HCT116 (cell line): ENCODE results near the gene ADAT3. TPM values are rescaled to one million over a fixed set of nuclear protein-coding genes. Genes with fewer than 3 reads are reported as not detected.

Source experiments
- ATAC-seq: fragments of 200-7000 bp; cut with Tn5 transposase; 2 replicates; pipeline ENCODE4 v1.9.1; 2020; ENCODE audit warnings: mild to moderate bottlenecking, moderate library complexity
- BruUV-seq: library from RNA; stranded (reverse); fragments of 400-500 nt; replicated peaks from 2 replicates; lab custom pipeline; 2021; lab: Mats Ljungman, UMichigan
- CTCF ChIA-PET: fragments of 300-600 bp; sonication (Branson Sonifier 250); formaldehyde crosslinking; loops from one replicate; lab custom pipeline; 2021; ENCODE audit warnings: antibody characterized with exemption; lab: Charles Lee
- POLR2A ChIA-PET: fragments of 300-600, 350-600 bp; sonication (Branson Sonifier 250); formaldehyde crosslinking; loops from one replicate; lab custom pipeline; 2021; ENCODE audit warnings: antibody characterized with exemption; lab: Charles Lee
- RAD21 ChIA-PET, 2 experiments: fragments of 300-600 bp; sonication (Branson Sonifier 250); formaldehyde crosslinking; loops; one replicate each; lab custom pipeline; 2023; ENCODE audit warnings: low total read pairs in 2 of 2; ENCODE audit not compliant: uncharacterized antibody in 2 of 2, unreplicated experiment in 2 of 2, low non-redundant PET in 1 of 2; lab: Charles Lee
- DNase-seq: peaks from one replicate; pipeline ENCODE4 v3.0.0-alpha.2; 2010; ENCODE audit warnings: low read depth, low spot score
- H2AFZ ChIP-seq: fragments of 200-600 bp; shearing (Covaris generic), sonication (generic); 2 replicates; pipeline ENCODE4 v1.6.1; 2017; ENCODE audit warnings: low read depth, mixed run types, mixed read lengths, antibody characterized with exemption, low read length; ENCODE audit not compliant: poor library complexity, severe bottlenecking
- H3K27ac ChIP-seq: 2 replicates; pipeline ENCODE4 v1.5.1; 2012; ENCODE audit warnings: low read depth, low read length
- H3K27me3 ChIP-seq: fragments of 200-600 bp; sonication (generic); 2 replicates; pipeline ENCODE4 v1.6.1; 2016; ENCODE audit warnings: mixed run types, low read length, mixed read lengths; ENCODE audit not compliant: insufficient read depth
- H3K36me3 ChIP-seq, 2 experiments: fragments of 200-500 bp in 1 of 2; fragments of 200-600 bp in 1 of 2; sonication (Bioruptor generic) in 1 of 2; sonication (generic) in 1 of 2; 2 replicates each; pipeline versions ENCODE4 v1.5.1 to v1.6.1; 2014 to 2016; ENCODE audit warnings: low read length in 2 of 2, inconsistent platforms in 1 of 2, mixed read lengths in 1 of 2, mixed run types in 1 of 2; ENCODE audit not compliant: insufficient read depth in 2 of 2, control insufficient read depth in 1 of 2
- H3K4me1 ChIP-seq, 2 experiments: fragments of 200-600 bp in 1 of 2; sonication (generic) in 1 of 2; 2 replicates each; pipeline versions ENCODE4 v1.5.1 to v1.6.1; 2012 to 2017; ENCODE audit warnings: low read length in 2 of 2, inconsistent platforms in 1 of 2, mild to moderate bottlenecking in 1 of 2, mixed read lengths in 1 of 2, mixed run types in 1 of 2, moderate library complexity in 1 of 2; ENCODE audit not compliant: insufficient read depth in 2 of 2, control insufficient read depth in 1 of 2
- H3K4me2 ChIP-seq: fragments of 200-600 bp; sonication (generic); 2 replicates; pipeline ENCODE4 v1.6.1; 2017; ENCODE audit warnings: mixed run types, low read length, mixed read lengths
- H3K4me3 ChIP-seq, 2 experiments: fragments of 200-600 bp in 1 of 2; sonication (generic) in 1 of 2; replicated peaks in 1 of 2; 2 replicates each; pipeline ENCODE4 v1.5.1; 2011 to 2016; ENCODE audit warnings: low read length in 2 of 2, control low read depth in 1 of 2, low read depth in 1 of 2, mild to moderate bottlenecking in 1 of 2, mixed read lengths in 1 of 2, mixed run types in 1 of 2
- H3K79me2 ChIP-seq: fragments of 200-600 bp; sonication (generic); 2 replicates; pipeline ENCODE4 v1.6.1; 2017; ENCODE audit warnings: mild to moderate bottlenecking, mixed run types, low read length, moderate library complexity, mixed read lengths; ENCODE audit not compliant: insufficient read depth
- H3K9ac ChIP-seq: fragments of 200-600 bp; sonication (generic); 2 replicates; pipeline ENCODE4 v1.6.1; 2016; ENCODE audit warnings: low read length, mixed read lengths
- H3K9me2 ChIP-seq: fragments of 200-600 bp; sonication (generic), shearing (Covaris generic); 2 replicates; pipeline ENCODE4 v1.6.1; 2017; ENCODE audit warnings: mixed run types, mild to moderate bottlenecking, moderate library complexity; ENCODE audit not compliant: insufficient read depth
- H3K9me3 ChIP-seq, 2 experiments: fragments of 200-500 bp in 1 of 2; fragments of 200-600 bp in 1 of 2; sonication (Bioruptor generic) in 1 of 2; sonication (generic) in 1 of 2; 2 replicates each; pipeline ENCODE4 v1.6.1; 2014 to 2017; ENCODE audit warnings: low read length in 2 of 2, mixed read lengths in 2 of 2, inconsistent platforms in 1 of 2, low read depth in 1 of 2, mild to moderate bottlenecking in 1 of 2, mixed run types in 1 of 2, moderate library complexity in 1 of 2; ENCODE audit not compliant: control insufficient read depth in 1 of 2, insufficient read depth in 1 of 2
- H4K20me1 ChIP-seq: fragments of 200-600 bp; sonication (generic), shearing (Covaris generic); 2 replicates; pipeline ENCODE4 v1.6.1; 2017; ENCODE audit warnings: mixed run types, mild to moderate bottlenecking, moderate library complexity; ENCODE audit not compliant: insufficient read depth
- CBX3 ChIP-seq: IDR thresholded peaks from 2 replicates; pipeline ENCODE4 v1.6.1; 2012; ENCODE audit warnings: low read depth
- CEBPB ChIP-seq: IDR thresholded peaks from 2 replicates; pipeline ENCODE4 v1.6.1; 2012; ENCODE audit warnings: low read depth
- ELF1 ChIP-seq: IDR thresholded peaks from 2 replicates; pipeline ENCODE4 v1.6.1; 2012; ENCODE audit warnings: low read depth, borderline replicate concordance
- EZH2 ChIP-seq: fragments of 200-600 bp; sonication (generic); IDR thresholded peaks from 2 replicates; pipeline ENCODE4 v1.6.1; 2017; ENCODE audit warnings: antibody characterized with exemption, mixed run types
- EZH2phosphoT487 ChIP-seq: fragments of 200-600 bp; IDR thresholded peaks from 2 replicates; pipeline ENCODE4 v1.6.1; 2018; ENCODE audit warnings: antibody characterized with exemption, borderline replicate concordance
- FOSL1 ChIP-seq: IDR thresholded peaks from 2 replicates; pipeline ENCODE4 v1.6.1; 2012; ENCODE audit warnings: low read depth
- POLR2A ChIP-seq: IDR thresholded peaks from 2 replicates; pipeline ENCODE4 v1.7.0; 2011; ENCODE audit warnings: borderline replicate concordance; ENCODE audit not compliant: insufficient read depth, insufficient read length; ENCODE audit errors: extremely low read depth
- POLR2AphosphoS5 ChIP-seq: IDR thresholded peaks from 2 replicates; pipeline ENCODE4 v1.6.1; 2011; ENCODE audit warnings: mild to moderate bottlenecking, low read depth, low read length, moderate library complexity
- RAD21 ChIP-seq: IDR thresholded peaks from 2 replicates; pipeline ENCODE4 v1.6.1; 2012; ENCODE audit warnings: low read depth, mild to moderate bottlenecking
- SIN3A ChIP-seq: IDR thresholded peaks from 2 replicates; pipeline ENCODE4 v1.6.1; 2012; ENCODE audit warnings: low read depth
- SP1 ChIP-seq: IDR thresholded peaks from 2 replicates; pipeline ENCODE4 v1.6.1; 2012; ENCODE audit warnings: low read depth
- TCF7L2 ChIP-seq: IDR thresholded peaks from 2 replicates; pipeline ENCODE4 v1.7.0; 2011; ENCODE audit warnings: borderline replicate concordance, inconsistent platforms; ENCODE audit not compliant: insufficient read depth, insufficient read length; ENCODE audit errors: extremely low read depth
- YY1 ChIP-seq: IDR thresholded peaks from 2 replicates; pipeline ENCODE4 v1.6.1; 2011; ENCODE audit warnings: low read length, low read depth, moderate library complexity, mild to moderate bottlenecking; ENCODE audit not compliant: insufficient replicate concordance; ENCODE audit errors: extremely low read depth
- ZFX ChIP-seq: fragments of 450-650 bp; IDR thresholded peaks from 2 replicates; pipeline ENCODE4 v1.6.1; 2017
- ZNF274 ChIP-seq: fragments of 200-500 bp; sonication (Bioruptor generic); IDR thresholded peaks from 2 replicates; pipeline ENCODE4 v1.6.1; 2014; ENCODE audit warnings: mild to moderate bottlenecking, low read depth, low read length, inconsistent platforms
- intact Hi-C: fragments of 100-400 bp; cut with micrococcal nuclease; formaldehyde crosslinking; loops from 2 replicates; pipeline ENCODE4 v1.10.0; 2022
- total RNA-seq: library from RNA; stranded (reverse); gene quantifications from one replicate; pipeline ENCODE4 v1.2.1, GENCODE V29; 2021; ENCODE audit not compliant: unreplicated experiment
- TF ChIP-seq, protein P1 (sequence below), 3 experiments: fragments of 200-600 bp in 1 of 3; sonication (generic) in 1 of 3; IDR thresholded peaks in 2 of 3; conservative IDR thresholded peaks in 1 of 3; 2 replicates each; pipeline ENCODE4 v1.5.1; 2012 to 2017; ENCODE audit warnings: low read depth in 2 of 3, low read length in 2 of 3, antibody characterized with exemption in 1 of 3, borderline replicate concordance in 1 of 3, control low read depth in 1 of 3, mild to moderate bottlenecking in 1 of 3, mixed read lengths in 1 of 3, mixed run types in 1 of 3, moderate library complexity in 1 of 3; ENCODE audit not compliant: insufficient read depth in 1 of 3
- TF ChIP-seq, protein P2 (sequence below): IDR thresholded peaks from 2 replicates; pipeline ENCODE4 v1.6.1; 2012
- TF ChIP-seq, protein P3 (sequence below): IDR thresholded peaks from 2 replicates; pipeline ENCODE4 v1.6.1; 2011; ENCODE audit warnings: mild to moderate bottlenecking, low read length, moderate library complexity; ENCODE audit not compliant: insufficient replicate concordance; ENCODE audit errors: extremely low read depth
- TF ChIP-seq, protein P4 (sequence below): IDR thresholded peaks from 2 replicates; pipeline ENCODE4 v1.6.1; 2012

ADAT3 gene
- total RNA-seq, 1 experiment from 2014 or later: 15.9 TPM

DNA sequence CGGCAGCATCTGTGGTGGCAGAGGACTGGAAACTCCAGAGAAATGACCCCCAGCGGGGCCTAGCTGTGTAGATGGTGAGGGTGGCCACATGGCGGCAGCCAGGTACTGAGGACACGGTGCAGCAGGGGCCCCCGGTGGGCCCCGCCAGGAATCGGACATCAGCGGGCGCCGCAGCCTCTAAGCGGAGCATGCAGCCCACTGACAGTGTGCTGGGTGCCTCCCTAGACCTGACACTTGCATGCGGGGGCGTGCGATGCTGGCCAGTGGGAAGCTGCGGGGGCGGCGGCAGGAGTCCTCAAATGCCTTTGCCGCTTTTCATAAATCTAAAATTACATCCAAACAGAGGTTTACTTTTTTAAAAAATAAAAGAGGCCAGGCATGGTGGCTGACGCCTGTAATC lies 16.1 kb downstream of the ADAT3 start (continued):
- TF ChIP-seq, protein P1, sequence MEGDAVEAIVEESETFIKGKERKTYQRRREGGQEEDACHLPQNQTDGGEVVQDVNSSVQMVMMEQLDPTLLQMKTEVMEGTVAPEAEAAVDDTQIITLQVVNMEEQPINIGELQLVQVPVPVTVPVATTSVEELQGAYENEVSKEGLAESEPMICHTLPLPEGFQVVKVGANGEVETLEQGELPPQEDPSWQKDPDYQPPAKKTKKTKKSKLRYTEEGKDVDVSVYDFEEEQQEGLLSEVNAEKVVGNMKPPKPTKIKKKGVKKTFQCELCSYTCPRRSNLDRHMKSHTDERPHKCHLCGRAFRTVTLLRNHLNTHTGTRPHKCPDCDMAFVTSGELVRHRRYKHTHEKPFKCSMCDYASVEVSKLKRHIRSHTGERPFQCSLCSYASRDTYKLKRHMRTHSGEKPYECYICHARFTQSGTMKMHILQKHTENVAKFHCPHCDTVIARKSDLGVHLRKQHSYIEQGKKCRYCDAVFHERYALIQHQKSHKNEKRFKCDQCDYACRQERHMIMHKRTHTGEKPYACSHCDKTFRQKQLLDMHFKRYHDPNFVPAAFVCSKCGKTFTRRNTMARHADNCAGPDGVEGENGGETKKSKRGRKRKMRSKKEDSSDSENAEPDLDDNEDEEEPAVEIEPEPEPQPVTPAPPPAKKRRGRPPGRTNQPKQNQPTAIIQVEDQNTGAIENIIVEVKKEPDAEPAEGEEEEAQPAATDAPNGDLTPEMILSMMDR (IDR thresholded peaks at IDR 0.05 in 2 of 3, conservative IDR thresholded peaks at IDR 0.05 in 1 of 3; ENCODE audit: borderline replicate concordance in 1 of 3, insufficient read depth in 1 of 3, low read depth in 2 of 3, low read length in 2 of 3): no peak
- TF ChIP-seq ZFX (no peak), ZNF274 (no peak), POLR2A (no peak), CEBPB (no peak), TCF7L2 (no peak), YY1 (no peak), CBX3 (no peak)
- TF ChIP-seq, all 23 proteins: peak for 0

DNA sequence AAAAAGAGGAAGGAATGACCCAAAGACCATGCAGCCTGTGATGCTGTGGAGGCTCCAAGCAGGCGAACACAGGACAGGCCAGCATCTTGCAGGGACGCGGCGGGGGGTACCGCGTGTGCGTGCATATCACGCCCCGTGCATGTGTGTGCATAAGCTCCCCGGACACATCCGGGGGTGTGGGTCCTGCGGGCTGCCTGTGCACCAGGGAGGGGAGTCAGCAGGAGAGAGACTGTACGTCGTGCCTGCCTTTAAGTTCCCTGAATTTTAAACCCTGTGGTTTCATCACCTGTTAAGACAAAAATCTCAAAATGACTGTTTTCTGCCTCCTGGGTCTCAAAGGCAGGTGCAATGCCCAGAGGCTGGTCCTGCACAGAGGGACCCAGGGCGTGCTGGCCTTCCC lies 16.6 kb downstream of the ADAT3 start:
- Histone ChIP-seq H3K4me1 (no peaks in the 10 kb centered on the region), H3K9me3 (no peaks in the 10 kb centered on the region), H4K20me1 (no peaks in the 10 kb centered on the region), H3K79me2 (no peaks in the 10 kb centered on the region), H3K9me2 (no peaks in the 10 kb centered on the region), H3K4me3 (no peak overlapping the region), H3K27ac (no peak overlapping the region), H3K4me2 (no peak overlapping the region), H3K36me3 (peaks cover 6 to 11% of the 10 kb centered on the region in 2 experiments; a peak in 3 of 4 replicates), H2AFZ (no peak overlapping the region), H3K9ac (no peak overlapping the region), H3K27me3 (no peaks in the 10 kb centered on the region)
- intact Hi-C loops: no loop called here
- ChIA-PET RAD21 (no interaction called here), CTCF (no interaction called here), POLR2A (no interaction called here)
- DNase-seq (no peak), ATAC-seq (no peak)
- no TSS peak for BruUV-seq
- TF ChIP-seq SIN3A (no peak), ELF1 (no peak), CEBPB (no peak), CBX3 (no peak), EZH2 (no peak), TCF7L2 (no peak), POLR2A (no peak), RAD21 (no peak), ZNF274 (no peak), FOSL1 (no peak), SP1 (no peak), POLR2AphosphoS5 (no peak), EZH2phosphoT487 (no peak)
- TF ChIP-seq, protein P2, sequence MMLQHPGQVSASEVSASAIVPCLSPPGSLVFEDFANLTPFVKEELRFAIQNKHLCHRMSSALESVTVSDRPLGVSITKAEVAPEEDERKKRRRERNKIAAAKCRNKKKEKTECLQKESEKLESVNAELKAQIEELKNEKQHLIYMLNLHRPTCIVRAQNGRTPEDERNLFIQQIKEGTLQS: no peak
- TF ChIP-seq, protein P3, sequence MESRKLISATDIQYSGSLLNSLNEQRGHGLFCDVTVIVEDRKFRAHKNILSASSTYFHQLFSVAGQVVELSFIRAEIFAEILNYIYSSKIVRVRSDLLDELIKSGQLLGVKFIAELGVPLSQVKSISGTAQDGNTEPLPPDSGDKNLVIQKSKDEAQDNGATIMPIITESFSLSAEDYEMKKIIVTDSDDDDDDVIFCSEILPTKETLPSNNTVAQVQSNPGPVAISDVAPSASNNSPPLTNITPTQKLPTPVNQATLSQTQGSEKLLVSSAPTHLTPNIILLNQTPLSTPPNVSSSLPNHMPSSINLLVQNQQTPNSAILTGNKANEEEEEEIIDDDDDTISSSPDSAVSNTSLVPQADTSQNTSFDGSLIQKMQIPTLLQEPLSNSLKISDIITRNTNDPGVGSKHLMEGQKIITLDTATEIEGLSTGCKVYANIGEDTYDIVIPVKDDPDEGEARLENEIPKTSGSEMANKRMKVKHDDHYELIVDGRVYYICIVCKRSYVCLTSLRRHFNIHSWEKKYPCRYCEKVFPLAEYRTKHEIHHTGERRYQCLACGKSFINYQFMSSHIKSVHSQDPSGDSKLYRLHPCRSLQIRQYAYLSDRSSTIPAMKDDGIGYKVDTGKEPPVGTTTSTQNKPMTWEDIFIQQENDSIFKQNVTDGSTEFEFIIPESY: no peak
- TF ChIP-seq, protein P1 (IDR thresholded peaks at IDR 0.05 in 2 of 3, conservative IDR thresholded peaks at IDR 0.05 in 1 of 3; ENCODE audit: borderline replicate concordance in 1 of 3, insufficient read depth in 1 of 3, low read depth in 2 of 3, low read length in 2 of 3): no peak
- TF ChIP-seq, protein P4, sequence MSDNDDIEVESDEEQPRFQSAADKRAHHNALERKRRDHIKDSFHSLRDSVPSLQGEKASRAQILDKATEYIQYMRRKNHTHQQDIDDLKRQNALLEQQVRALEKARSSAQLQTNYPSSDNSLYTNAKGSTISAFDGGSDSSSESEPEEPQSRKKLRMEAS: no peak
